H9 (cell line): ENCODE measurements around the gene RFPL3. TPM values are rescaled to one million over a fixed set of nuclear protein-coding genes. Genes with fewer than 3 reads are reported as not detected.
A peak's percentile ranks its signal among the peaks of the same experiment; 100 is the strongest.

Experiments used
- DNase-seq: peaks from one replicate; pipeline ENCODE4 v3.0.0-alpha.2; 2017
- H2AFZ ChIP-seq: one replicate; pipeline ENCODE4 v1.6.1; 2013; ENCODE audit warnings: mild to moderate bottlenecking, low read length, control low read depth, moderate library complexity
- H2AK5ac ChIP-seq: 2 replicates; pipeline ENCODE4 v1.6.1; 2013; ENCODE audit warnings: low read length, control low read depth, mixed read lengths; ENCODE audit not compliant: insufficient read length
- H2BK120ac ChIP-seq: one replicate; pipeline ENCODE4 v1.6.1; 2013; ENCODE audit warnings: low read depth, mild to moderate bottlenecking, low read length, control low read depth, inconsistent platforms; ENCODE audit not compliant: poor library complexity, severe bottlenecking
- H2BK12ac ChIP-seq: 2 replicates; pipeline ENCODE4 v1.6.1; 2013; ENCODE audit warnings: low read length, control low read depth, mixed read lengths, low read depth; ENCODE audit not compliant: insufficient read length
- H2BK15ac ChIP-seq: 2 replicates; pipeline ENCODE4 v1.6.1; 2013; ENCODE audit warnings: low read depth, low read length, control low read depth
- H2BK20ac ChIP-seq: one replicate; pipeline ENCODE4 v1.6.1; 2013; ENCODE audit warnings: low read depth, mild to moderate bottlenecking, low read length, control low read depth, inconsistent platforms; ENCODE audit not compliant: poor library complexity, severe bottlenecking
- H2BK5ac ChIP-seq: 2 replicates; pipeline ENCODE4 v1.6.1; 2013; ENCODE audit warnings: low read length, control low read depth, mixed read lengths; ENCODE audit not compliant: insufficient read length
- H3K14ac ChIP-seq: 2 replicates; pipeline ENCODE4 v1.6.1; 2013; ENCODE audit warnings: low read length, control low read depth; ENCODE audit not compliant: insufficient read depth
- H3K18ac ChIP-seq: 2 replicates; pipeline ENCODE4 v1.6.1; 2013; ENCODE audit warnings: low read depth, mild to moderate bottlenecking, mixed read lengths, low read length, control low read depth; ENCODE audit not compliant: insufficient read length
- H3K23ac ChIP-seq: 2 replicates; pipeline ENCODE4 v1.6.1; 2013; ENCODE audit warnings: low read length, control low read depth, mixed read lengths, low read depth; ENCODE audit not compliant: insufficient read length
- H3K23me2 ChIP-seq: 2 replicates; pipeline ENCODE4 v1.6.1; 2013; ENCODE audit warnings: low read depth, mild to moderate bottlenecking, mixed read lengths, low read length, control low read depth; ENCODE audit not compliant: insufficient read length, poor library complexity, severe bottlenecking
- H3K27ac ChIP-seq: 2 replicates; pipeline ENCODE4 v1.5.1; 2013; ENCODE audit warnings: low read length, control low read depth, mixed read lengths, low read depth; ENCODE audit not compliant: insufficient read length
- H3K27me3 ChIP-seq: 2 replicates; pipeline ENCODE4 v1.6.1; 2013; ENCODE audit warnings: low read length, control low read depth, inconsistent platforms; ENCODE audit not compliant: insufficient read depth
- H3K4ac ChIP-seq: 2 replicates; pipeline ENCODE4 v1.6.1; 2013; ENCODE audit warnings: low read depth, mild to moderate bottlenecking, control low read depth, inconsistent platforms, low read length, moderate library complexity
- H3K4me1 ChIP-seq: 2 replicates; pipeline ENCODE4 v1.6.1; 2013; ENCODE audit warnings: low read length, control low read depth, inconsistent platforms; ENCODE audit not compliant: insufficient read depth
- H3K4me2 ChIP-seq: 2 replicates; pipeline ENCODE4 v1.6.1; 2013; ENCODE audit warnings: low read length, control low read depth, mixed read lengths; ENCODE audit not compliant: insufficient read length, insufficient read depth
- H3K56ac ChIP-seq: 2 replicates; pipeline ENCODE4 v1.6.1; 2013; ENCODE audit warnings: low read depth, mild to moderate bottlenecking, mixed read lengths, low read length, control low read depth; ENCODE audit not compliant: insufficient read length
- H3K79me1 ChIP-seq: 2 replicates; pipeline ENCODE4 v1.6.1; 2013; ENCODE audit warnings: low read depth, mild to moderate bottlenecking, moderate library complexity, low read length, control low read depth, inconsistent platforms; ENCODE audit not compliant: insufficient read depth, poor library complexity, severe bottlenecking
- H3K79me2 ChIP-seq: 2 replicates; pipeline ENCODE4 v1.6.1; 2013; ENCODE audit warnings: low read length, control low read depth, inconsistent platforms; ENCODE audit not compliant: insufficient read depth
- H3K9ac ChIP-seq: 2 replicates; pipeline ENCODE4 v1.6.1; 2013; ENCODE audit warnings: low read length, control low read depth, mixed read lengths; ENCODE audit not compliant: insufficient read length; ENCODE audit errors: extremely low read depth
- H3K9me3 ChIP-seq: one replicate; pipeline ENCODE4 v1.6.1; 2013; ENCODE audit warnings: low read depth, low read length, inconsistent platforms; ENCODE audit not compliant: control insufficient read depth
- H3T11ph ChIP-seq: one replicate; pipeline ENCODE4 v1.6.1; 2013; ENCODE audit warnings: mild to moderate bottlenecking, low read length, control low read depth, inconsistent platforms
- H4K20me1 ChIP-seq: one replicate; pipeline ENCODE4 v1.6.1; 2013; ENCODE audit not compliant: control insufficient read depth, insufficient read length, insufficient read depth
- H4K5ac ChIP-seq: 2 replicates; pipeline ENCODE4 v1.6.1; 2013; ENCODE audit warnings: low read depth, mild to moderate bottlenecking, mixed read lengths, low read length, control low read depth; ENCODE audit not compliant: insufficient read length
- H4K8ac ChIP-seq: replicated peaks from 2 replicates; pipeline ENCODE4 v1.6.1; 2013; ENCODE audit warnings: low read length, control low read depth, mixed read lengths, low read depth; ENCODE audit not compliant: insufficient read length
- H4K91ac ChIP-seq: 2 replicates; pipeline ENCODE4 v1.6.1; 2013; ENCODE audit warnings: low read depth, mild to moderate bottlenecking, moderate library complexity, mixed read lengths, low read length, control low read depth; ENCODE audit not compliant: insufficient read length
- H3K27ac Mint-ChIP-seq, 3 experiments: 2 replicates in 2 of 3; 3 replicates in 1 of 3; pipeline ENCODE4 v1.8.0; 2020 to 2021; ENCODE audit warnings: mixed read lengths in 3 of 3, mild to moderate bottlenecking in 1 of 3, moderate library complexity in 1 of 3
- H3K27me3 Mint-ChIP-seq: 2 replicates; pipeline ENCODE4 v1.8.0; 2021; ENCODE audit warnings: low read depth, mild to moderate bottlenecking, moderate library complexity, mixed read lengths
- H3K36me3 Mint-ChIP-seq, 3 experiments: 2 replicates in 2 of 3; 3 replicates in 1 of 3; pipeline ENCODE4 v1.8.0; 2020 to 2021; ENCODE audit warnings: low read depth in 3 of 3, mixed read lengths in 3 of 3; ENCODE audit not compliant: insufficient read depth in 1 of 3
- H3K4me1 Mint-ChIP-seq, 2 experiments: 2 replicates each; pipeline ENCODE4 v1.8.0; 2020; ENCODE audit warnings: mixed read lengths in 2 of 2
- H3K4me3 Mint-ChIP-seq, 2 experiments: 2 replicates in 1 of 2; 3 replicates in 1 of 2; pipeline ENCODE4 v1.8.0; 2020 to 2021; ENCODE audit warnings: mild to moderate bottlenecking in 2 of 2, mixed read lengths in 2 of 2, moderate library complexity in 1 of 2
- H3K9me3 Mint-ChIP-seq, 2 experiments: 2 replicates in 1 of 2; 3 replicates in 1 of 2; pipeline ENCODE4 v1.8.0; 2020; ENCODE audit warnings: mild to moderate bottlenecking in 2 of 2, mixed read lengths in 2 of 2, moderate library complexity in 1 of 2
- WGBS: extraction: QIAGEN DNeasy Blood & Tissue Kit; methylation state at CpG from one replicate; pipeline ENCODE4 v1.1.7; 2013; ENCODE audit warnings: missing lambda C conversion rate, low lambda C conversion rate, mixed read lengths; ENCODE audit not compliant: insufficient read length; ENCODE audit errors: extremely low coverage; 5-methylcytosine and 5-hydroxymethylcytosine counted together
- total RNA-seq: library from RNA; stranded (reverse); gene quantifications from 2 replicates; pipeline ENCODE4 v1.2.1, GENCODE V29; 2021
- TF ChIP-seq, protein P1 (sequence below): fragments of 200-600 bp; sonication (generic); conservative IDR thresholded peaks from 3 replicates; pipeline ENCODE4 v1.8.0; 2021; ENCODE audit warnings: antibody characterized with exemption, mild to moderate bottlenecking

Gene RFPL3
- total RNA-seq, 1 experiment from 2014 or later, result not detected

DNA sequence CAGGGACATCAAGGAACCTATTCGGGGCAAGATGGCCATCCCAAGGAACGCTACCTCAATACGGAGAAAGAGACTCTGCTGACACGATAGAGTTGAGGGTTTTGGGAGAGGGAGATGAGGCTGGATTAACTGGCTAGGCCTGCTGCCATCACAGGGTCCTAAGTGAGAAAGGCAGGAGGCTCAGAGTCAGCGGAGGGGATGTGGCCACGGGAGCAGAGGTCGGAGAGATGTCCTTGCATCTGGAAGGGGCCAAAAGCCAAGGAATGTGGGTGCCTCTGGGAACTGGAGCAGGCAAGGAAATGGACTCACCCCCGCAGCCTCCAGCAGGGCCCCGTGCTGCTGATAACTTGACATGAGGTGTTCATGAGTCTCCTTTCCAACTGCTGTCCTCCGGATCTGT is 31.0 kb upstream of the RFPL3 start:
- no peaks in the 10 kb centered on the region for H4K20me1 ChIP-seq
- no peak overlapping the region for H3K14ac ChIP-seq
- H3K9me3 Mint-ChIP-seq, result peaks cover 14% of the 10 kb centered on the region in 2 experiments
- H3K27me3 ChIP-seq, result no peaks in the 10 kb centered on the region
- no peaks in the 10 kb centered on the region for H3K79me1 ChIP-seq
- H3K23me2 ChIP-seq, result no peaks in the 10 kb centered on the region
- H2AFZ ChIP-seq, result no peak overlapping the region
- no peak overlapping the region for H4K8ac ChIP-seq
- peak overlapping the region; percentile 20 for H4K91ac ChIP-seq
- no peak overlapping the region for H2BK120ac ChIP-seq
- H3K36me3 Mint-ChIP-seq, result peaks cover 2 to 14% (median 12%) of the 10 kb centered on the region in 3 experiments; a peak in 5 of 7 replicates
- H3K4me1 ChIP-seq, result no peaks in the 10 kb centered on the region; the same call in 1 of the 2 replicates
- no peak overlapping the region for H3K9ac ChIP-seq
- H3K27ac ChIP-seq, result no peak overlapping the region
- no peak for DNase-seq
- TF ChIP-seq, protein P1, sequence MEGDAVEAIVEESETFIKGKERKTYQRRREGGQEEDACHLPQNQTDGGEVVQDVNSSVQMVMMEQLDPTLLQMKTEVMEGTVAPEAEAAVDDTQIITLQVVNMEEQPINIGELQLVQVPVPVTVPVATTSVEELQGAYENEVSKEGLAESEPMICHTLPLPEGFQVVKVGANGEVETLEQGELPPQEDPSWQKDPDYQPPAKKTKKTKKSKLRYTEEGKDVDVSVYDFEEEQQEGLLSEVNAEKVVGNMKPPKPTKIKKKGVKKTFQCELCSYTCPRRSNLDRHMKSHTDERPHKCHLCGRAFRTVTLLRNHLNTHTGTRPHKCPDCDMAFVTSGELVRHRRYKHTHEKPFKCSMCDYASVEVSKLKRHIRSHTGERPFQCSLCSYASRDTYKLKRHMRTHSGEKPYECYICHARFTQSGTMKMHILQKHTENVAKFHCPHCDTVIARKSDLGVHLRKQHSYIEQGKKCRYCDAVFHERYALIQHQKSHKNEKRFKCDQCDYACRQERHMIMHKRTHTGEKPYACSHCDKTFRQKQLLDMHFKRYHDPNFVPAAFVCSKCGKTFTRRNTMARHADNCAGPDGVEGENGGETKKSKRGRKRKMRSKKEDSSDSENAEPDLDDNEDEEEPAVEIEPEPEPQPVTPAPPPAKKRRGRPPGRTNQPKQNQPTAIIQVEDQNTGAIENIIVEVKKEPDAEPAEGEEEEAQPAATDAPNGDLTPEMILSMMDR, result no peak
- peak overlapping the region; percentile 18 for H2AK5ac ChIP-seq
- H3K4me3 Mint-ChIP-seq, result no peak overlapping the region
- peak overlapping the region; percentile 77 for H2BK20ac ChIP-seq
- no peak overlapping the region for H3K23ac ChIP-seq
- WGBS, result no CpG with 5 or more reads among the region's 10 CpGs
- peaks cover 22 to 29% of the 10 kb centered on the region in 2 experiments for H3K4me1 Mint-ChIP-seq
- H3K18ac ChIP-seq, result peak overlapping the region; percentile 18
- no peak overlapping the region for H2BK12ac ChIP-seq
- peaks cover 39% of the 10 kb centered on the region for H3K27me3 Mint-ChIP-seq
- no peak overlapping the region for H4K5ac ChIP-seq
- no peaks in the 10 kb centered on the region for H3K79me2 ChIP-seq
- H3K4me2 ChIP-seq, result no peak overlapping the region
- H2BK5ac ChIP-seq, result no peak overlapping the region
- H3K9me3 ChIP-seq, result no peaks in the 10 kb centered on the region
- H3K56ac ChIP-seq, result no peak overlapping the region
- H2BK15ac ChIP-seq, result no peak overlapping the region
- no peak overlapping the region for H3T11ph ChIP-seq
- peak overlapping the region in 2 of 3 experiments; percentile 62 to 85; a peak in 4 of 7 replicates for H3K27ac Mint-ChIP-seq
- no peak overlapping the region; the same call in 1 of the 2 replicates for H3K4ac ChIP-seq
